Astrocyte (in vitro differentiated cells and primary cell): ENCODE results near the gene RPP30. TPM values are rescaled to one million over a fixed set of nuclear protein-coding genes. Genes with fewer than 3 reads are reported as not detected.

Source experiments
- DNase-seq: peaks from one replicate; pipeline ENCODE4 v3.0.0-alpha.2; 2010; ENCODE audit warnings: low read depth
- FAIRE-seq: peaks from 2 replicates; lab custom pipeline; 2011; peaks lifted over from hg19 to GRCh38; lab: Jason Lieb, UNC
- H2AFZ ChIP-seq: 2 replicates; pipeline ENCODE4 v1.6.0; 2012; ENCODE audit warnings: low read depth, low read length, inconsistent platforms
- H3K27ac ChIP-seq: 2 replicates; pipeline ENCODE4 v1.5.1; 2011; ENCODE audit warnings: low read depth, low read length, inconsistent platforms
- H3K27me3 ChIP-seq: 2 replicates; pipeline ENCODE4 v1.6.0; 2011; ENCODE audit warnings: low read length, inconsistent platforms; ENCODE audit not compliant: insufficient read depth
- H3K36me3 ChIP-seq: 2 replicates; pipeline ENCODE4 v1.5.1; 2011; ENCODE audit warnings: low read length, inconsistent platforms; ENCODE audit not compliant: insufficient read depth
- H3K4me1 ChIP-seq: 2 replicates; pipeline ENCODE4 v1.5.1; 2011; ENCODE audit warnings: low read length, inconsistent platforms; ENCODE audit not compliant: insufficient read depth
- H3K4me2 ChIP-seq: 2 replicates; pipeline ENCODE4 v1.6.0; 2012; ENCODE audit warnings: low read length, inconsistent platforms
- H3K4me3 ChIP-seq: 2 replicates; pipeline ENCODE4 v1.5.1; 2011; ENCODE audit warnings: low read depth, mild to moderate bottlenecking, low read length, inconsistent platforms; ENCODE audit not compliant: insufficient read depth
- H3K79me2 ChIP-seq: 2 replicates; pipeline ENCODE4 v1.6.0; 2012; ENCODE audit warnings: mild to moderate bottlenecking, low read length, inconsistent platforms; ENCODE audit not compliant: insufficient read depth
- H3K9ac ChIP-seq: 2 replicates; pipeline ENCODE4 v1.6.0; 2012; ENCODE audit warnings: mild to moderate bottlenecking, low read length, inconsistent platforms
- H3K9me3 ChIP-seq: 2 replicates; pipeline ENCODE4 v1.5.1; 2012; ENCODE audit warnings: low read depth, mild to moderate bottlenecking, low read length, inconsistent platforms; ENCODE audit not compliant: insufficient read depth
- H4K20me1 ChIP-seq: 2 replicates; pipeline ENCODE4 v1.6.0; 2012; ENCODE audit warnings: low read length, inconsistent platforms; ENCODE audit not compliant: insufficient read depth
- H3K27ac Mint-ChIP-seq: one replicate; pipeline ENCODE4 v1.8.0; 2021; ENCODE audit warnings: mild to moderate bottlenecking, mixed read lengths; ENCODE audit not compliant: unreplicated experiment
- H3K27me3 Mint-ChIP-seq: one replicate; pipeline ENCODE4 v1.8.0; 2021; ENCODE audit warnings: low read depth, mixed read lengths; ENCODE audit not compliant: unreplicated experiment
- H3K36me3 Mint-ChIP-seq: one replicate; pipeline ENCODE4 v1.8.0; 2021; ENCODE audit warnings: low read depth, mixed read lengths; ENCODE audit not compliant: unreplicated experiment
- H3K4me1 Mint-ChIP-seq: one replicate; pipeline ENCODE4 v1.8.0; 2021; ENCODE audit warnings: low read depth, mixed read lengths; ENCODE audit not compliant: unreplicated experiment
- H3K4me3 Mint-ChIP-seq: one replicate; pipeline ENCODE4 v1.8.0; 2021; ENCODE audit warnings: mild to moderate bottlenecking, moderate library complexity, mixed read lengths; ENCODE audit not compliant: unreplicated experiment
- H3K9me3 Mint-ChIP-seq: one replicate; pipeline ENCODE4 v1.8.0; 2021; ENCODE audit warnings: mild to moderate bottlenecking, mixed read lengths; ENCODE audit not compliant: unreplicated experiment
- EZH2 ChIP-seq: IDR thresholded peaks from 2 replicates; pipeline ENCODE4 v1.6.1; 2012; ENCODE audit warnings: mild to moderate bottlenecking, low read length, inconsistent platforms; ENCODE audit not compliant: insufficient read depth
- total RNA-seq: library from RNA; stranded (reverse); gene quantifications from 2 replicates; pipeline ENCODE4 v1.2.1, GENCODE V29; 2021
- TF ChIP-seq, protein P1 (sequence below): IDR thresholded peaks from 2 replicates; pipeline ENCODE4 v1.5.1; 2011; ENCODE audit warnings: low read depth, mild to moderate bottlenecking, inconsistent platforms, low read length, moderate library complexity; ENCODE audit not compliant: insufficient read depth

RPP30 gene
- total RNA-seq, 1 donor from 2014 or later: 32.0 TPM

DNA sequence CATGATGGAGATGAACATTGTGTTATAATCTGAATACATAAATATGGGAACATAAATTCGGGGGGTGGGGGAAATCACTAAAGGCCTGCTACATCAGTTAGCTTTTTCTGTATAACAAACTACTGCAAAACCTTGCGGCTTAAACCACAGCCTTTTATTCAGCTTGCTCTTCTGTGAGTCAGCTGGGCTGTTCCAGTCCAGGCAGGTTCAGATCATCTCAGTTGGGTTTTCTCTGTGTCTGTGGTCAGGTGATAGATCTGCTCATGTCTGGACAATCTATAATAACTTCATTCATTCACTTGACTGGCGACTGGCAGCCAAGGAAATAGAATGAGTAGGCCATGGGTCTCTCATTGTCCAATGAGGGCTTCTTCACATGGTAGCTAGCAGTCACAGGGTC, 37.4 kb upstream of the RPP30 start:
- Histone ChIP-seq H3K4me3 (no peak overlapping the region), H4K20me1 (no peaks in the 10 kb centered on the region), H3K27ac (no peak overlapping the region), H3K79me2 (peaks cover 2% of the 10 kb centered on the region), H2AFZ (no peak overlapping the region), H3K9ac (no peak overlapping the region), H3K36me3 (no peaks in the 10 kb centered on the region), H3K27me3 (no peaks in the 10 kb centered on the region), H3K4me2 (no peak overlapping the region), H3K9me3 (no peaks in the 10 kb centered on the region), H3K4me1 (no peaks in the 10 kb centered on the region)
- DNase-seq (peak; percentile 79), FAIRE-seq (no peak)
- no peak overlapping the region for H3K27ac Mint-ChIP-seq
- no peak for TF ChIP-seq EZH2
- TF ChIP-seq, protein P1, sequence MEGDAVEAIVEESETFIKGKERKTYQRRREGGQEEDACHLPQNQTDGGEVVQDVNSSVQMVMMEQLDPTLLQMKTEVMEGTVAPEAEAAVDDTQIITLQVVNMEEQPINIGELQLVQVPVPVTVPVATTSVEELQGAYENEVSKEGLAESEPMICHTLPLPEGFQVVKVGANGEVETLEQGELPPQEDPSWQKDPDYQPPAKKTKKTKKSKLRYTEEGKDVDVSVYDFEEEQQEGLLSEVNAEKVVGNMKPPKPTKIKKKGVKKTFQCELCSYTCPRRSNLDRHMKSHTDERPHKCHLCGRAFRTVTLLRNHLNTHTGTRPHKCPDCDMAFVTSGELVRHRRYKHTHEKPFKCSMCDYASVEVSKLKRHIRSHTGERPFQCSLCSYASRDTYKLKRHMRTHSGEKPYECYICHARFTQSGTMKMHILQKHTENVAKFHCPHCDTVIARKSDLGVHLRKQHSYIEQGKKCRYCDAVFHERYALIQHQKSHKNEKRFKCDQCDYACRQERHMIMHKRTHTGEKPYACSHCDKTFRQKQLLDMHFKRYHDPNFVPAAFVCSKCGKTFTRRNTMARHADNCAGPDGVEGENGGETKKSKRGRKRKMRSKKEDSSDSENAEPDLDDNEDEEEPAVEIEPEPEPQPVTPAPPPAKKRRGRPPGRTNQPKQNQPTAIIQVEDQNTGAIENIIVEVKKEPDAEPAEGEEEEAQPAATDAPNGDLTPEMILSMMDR: no peak
- H3K4me1 Mint-ChIP-seq: peaks cover 6% of the 10 kb centered on the region
- H3K9me3 Mint-ChIP-seq: peaks cover 5% of the 10 kb centered on the region
- H3K4me3 Mint-ChIP-seq: no peak overlapping the region
- peaks cover 8% of the 10 kb centered on the region for H3K36me3 Mint-ChIP-seq
- peaks cover 2% of the 10 kb centered on the region for H3K27me3 Mint-ChIP-seq

DNA sequence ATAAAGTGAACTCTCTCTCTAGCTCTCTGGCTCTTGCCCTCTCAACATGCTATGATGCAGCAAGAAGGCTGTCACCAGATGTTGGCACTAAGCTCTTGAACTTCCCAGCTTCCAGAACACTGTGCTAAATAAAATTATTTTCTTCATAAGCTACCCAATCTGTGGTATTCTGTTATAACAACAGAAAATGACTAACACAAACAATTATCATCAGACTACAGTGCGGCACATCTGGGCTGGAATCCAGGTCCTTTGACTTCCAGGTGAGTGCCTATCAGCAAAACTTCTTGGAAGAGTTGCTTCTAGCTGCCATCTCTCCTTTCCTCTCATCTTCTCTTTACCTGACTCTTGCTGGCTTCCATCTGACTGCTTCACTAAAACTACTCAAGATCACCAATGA, 34.3 kb upstream of the RPP30 start:
- H3K4me3 Mint-ChIP-seq: no peak overlapping the region
- peaks cover 6% of the 10 kb centered on the region for H3K4me1 Mint-ChIP-seq
- Histone ChIP-seq H3K79me2 (peaks cover 2% of the 10 kb centered on the region), H3K4me3 (no peak overlapping the region), H3K4me2 (no peak overlapping the region), H3K4me1 (no peaks in the 10 kb centered on the region), H3K9ac (no peak overlapping the region), H2AFZ (no peak overlapping the region), H3K9me3 (no peaks in the 10 kb centered on the region), H3K27me3 (no peaks in the 10 kb centered on the region), H3K36me3 (no peaks in the 10 kb centered on the region), H4K20me1 (no peaks in the 10 kb centered on the region), H3K27ac (no peak overlapping the region)
- peaks cover 2% of the 10 kb centered on the region for H3K27me3 Mint-ChIP-seq
- H3K9me3 Mint-ChIP-seq: peaks cover 1% of the 10 kb centered on the region
- no peak overlapping the region for H3K27ac Mint-ChIP-seq
- no peak for TF ChIP-seq EZH2
- TF ChIP-seq, protein P1: no peak
- FAIRE-seq (no peak), DNase-seq (no peak)
- no peaks in the 10 kb centered on the region for H3K36me3 Mint-ChIP-seq

DNA sequence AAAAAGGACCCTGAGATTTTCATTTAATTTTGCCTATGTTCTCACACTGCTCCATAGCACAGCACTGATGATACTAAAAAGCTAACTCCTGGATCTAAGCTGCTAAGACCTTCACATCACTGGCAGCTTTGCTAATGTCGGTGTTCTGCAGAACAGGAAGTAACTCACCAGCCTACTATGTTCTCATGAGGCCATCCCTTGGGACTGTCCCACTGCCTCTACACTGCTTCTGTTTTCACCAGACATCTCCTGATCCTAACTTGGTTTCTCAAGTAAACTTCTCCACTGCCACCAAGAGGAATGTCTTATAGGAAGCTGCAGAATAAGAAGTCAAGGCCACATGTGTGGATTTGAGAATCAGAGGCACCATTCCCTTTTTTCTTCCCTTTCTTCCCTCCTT, 29.0 kb upstream of the RPP30 start:
- H3K36me3 ChIP-seq: no peaks in the 10 kb centered on the region
- peaks cover 5% of the 10 kb centered on the region for H3K79me2 ChIP-seq
- no peaks in the 10 kb centered on the region for H3K9me3 ChIP-seq
- Mint-ChIP-seq H3K27ac (no peak overlapping the region), H3K36me3 (no peaks in the 10 kb centered on the region), H3K27me3 (peaks cover 5% of the 10 kb centered on the region), H3K4me1 (peaks cover 8% of the 10 kb centered on the region), H3K4me3 (no peak overlapping the region), H3K9me3 (no peaks in the 10 kb centered on the region)
- no peak for TF ChIP-seq EZH2
- TF ChIP-seq, protein P1: no peak
- H3K4me1 ChIP-seq: peaks cover 8% of the 10 kb centered on the region
- no peak overlapping the region for H3K4me2 ChIP-seq
- DNase-seq (no peak), FAIRE-seq (no peak)
- H2AFZ ChIP-seq: no peak overlapping the region
- no peak overlapping the region for H3K4me3 ChIP-seq
- no peaks in the 10 kb centered on the region for H4K20me1 ChIP-seq
- H3K27ac ChIP-seq: no peak overlapping the region
- H3K9ac ChIP-seq: no peak overlapping the region
- no peaks in the 10 kb centered on the region for H3K27me3 ChIP-seq
